ENCODE data around the gene RAB40C.

DNA sequence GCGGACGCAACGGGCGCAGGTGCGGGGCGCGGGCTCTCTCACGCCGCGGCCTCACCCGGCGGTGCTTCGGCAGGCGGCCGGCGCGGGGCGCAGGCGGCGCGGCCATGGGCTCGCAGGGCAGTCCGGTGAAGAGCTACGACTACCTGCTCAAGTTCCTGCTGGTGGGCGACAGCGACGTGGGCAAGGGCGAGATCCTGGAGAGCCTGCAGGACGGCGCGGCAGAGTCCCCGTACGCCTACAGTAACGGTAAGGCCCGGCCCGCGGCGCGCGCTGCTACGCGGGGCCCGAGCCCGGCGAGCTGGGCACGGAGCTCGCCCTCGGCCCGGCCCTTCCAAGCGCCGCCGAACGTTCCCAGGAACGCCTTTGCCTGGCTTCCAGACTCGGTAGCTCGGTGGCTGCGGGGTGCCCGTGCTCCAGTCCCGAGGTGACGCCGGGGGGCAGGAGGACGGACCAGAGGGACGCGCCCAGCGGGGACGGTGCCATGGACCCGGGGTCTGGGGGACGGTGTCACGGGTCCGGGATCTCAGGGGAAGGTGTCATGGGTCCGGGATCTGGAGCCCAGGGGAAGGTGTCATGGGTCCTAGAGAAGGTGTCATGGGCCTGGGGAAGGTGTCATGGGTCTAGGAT, 435 bp downstream of the RAB40C start:
- no peak for TF ChIP-seq EZH2 (IDR thresholded peaks at IDR 0.05; ENCODE audit: insufficient read depth, poor library complexity, severe bottlenecking)
- TF ChIP-seq EZH2phosphoT487 (IDR thresholded peaks at IDR 0.05; ENCODE audit: insufficient read depth, low read depth): no peak
